ENCODE results near the gene SLC22A31.

The SLC22A31 gene

DNA sequence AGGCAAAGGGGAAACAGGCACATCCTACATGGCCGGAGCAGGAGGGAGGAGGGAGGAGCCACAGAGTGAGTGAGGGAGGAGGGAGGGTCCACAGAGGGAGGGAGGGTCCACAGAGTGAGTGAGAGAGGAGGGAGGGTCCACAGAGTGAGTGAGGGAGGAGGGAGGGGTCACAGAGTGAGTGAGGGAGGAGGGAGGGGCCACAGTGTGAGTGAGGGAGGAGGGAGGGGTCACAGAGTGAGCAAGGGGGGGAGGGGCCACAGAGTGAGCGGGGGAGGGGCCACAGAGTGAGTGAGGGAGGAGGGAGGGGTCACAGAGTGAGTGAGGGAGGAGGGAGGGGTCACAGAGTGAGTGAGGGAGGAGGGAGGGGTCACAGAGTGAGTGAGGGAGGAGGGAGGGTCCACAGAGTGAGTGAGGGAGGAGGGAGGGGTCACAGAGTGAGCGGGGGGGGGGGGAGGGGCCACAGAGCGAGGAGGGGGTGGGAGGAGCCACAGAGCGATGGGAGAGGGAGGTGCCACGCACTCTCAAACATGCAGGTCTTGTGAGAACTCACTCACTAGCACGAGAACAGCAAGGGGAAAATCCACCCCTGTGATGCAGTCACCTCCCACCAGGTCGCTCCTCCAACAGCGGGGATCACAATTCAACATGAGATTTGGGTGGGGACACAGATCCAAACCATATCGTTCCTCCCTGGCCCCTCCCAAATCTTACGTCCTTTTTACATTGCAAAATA is 53.1 kb downstream of the SLC22A31 start:
- DNase-seq: no peak

DNA sequence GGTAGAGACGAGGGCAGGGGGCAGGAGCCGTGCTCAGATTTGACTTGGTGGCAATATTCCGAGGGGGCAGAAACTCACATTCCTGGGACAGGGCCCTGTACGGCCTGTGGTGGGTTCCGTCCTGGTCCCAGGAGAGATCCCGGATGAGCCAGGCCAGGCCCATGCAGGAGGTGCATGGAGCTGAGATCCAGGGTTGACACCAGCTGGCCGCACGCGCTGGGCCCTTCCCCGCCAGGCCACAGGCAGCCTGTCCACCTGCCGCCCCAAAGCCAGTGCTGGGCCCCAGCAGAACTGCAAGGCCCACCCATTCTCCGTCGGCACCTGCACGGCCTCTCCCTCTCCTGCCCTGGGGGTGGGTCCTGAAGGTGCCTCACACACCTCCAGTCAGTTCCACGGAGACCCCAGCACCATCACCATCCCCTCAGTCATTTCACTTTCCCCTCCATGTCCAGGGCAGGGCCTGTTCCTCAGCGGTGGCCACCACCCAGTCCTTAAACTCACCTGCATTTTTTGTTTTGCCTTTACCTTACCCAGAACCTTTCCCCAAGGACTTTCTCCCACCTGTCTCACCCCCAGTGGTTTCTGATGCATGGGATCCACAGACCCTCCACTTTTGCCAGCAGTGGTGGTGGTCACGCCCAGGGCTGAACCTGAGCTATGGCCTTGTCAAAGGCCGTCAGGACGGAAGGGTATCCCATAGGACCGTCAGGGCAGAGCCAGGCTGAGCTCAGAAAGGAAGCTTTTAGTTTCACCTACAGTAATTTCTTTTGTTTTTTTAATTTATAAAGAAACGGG is 53.9 kb downstream of the SLC22A31 start:
- no peak for DNase-seq
